Endodermal cell (in vitro differentiated cells): Measurements from ENCODE around the gene MBIP. TPM values are rescaled to one million over a fixed set of nuclear protein-coding genes. Genes with fewer than 3 reads are reported as not detected.
A peak's percentile ranks its signal among the peaks of the same experiment; 100 is the strongest.

Source experiments
- DNase-seq: peaks from one replicate; pipeline ENCODE4 v3.0.0-alpha.2; 2017
- H3K27ac ChIP-seq: 2 replicates; pipeline ENCODE4 v1.5.1; 2013; ENCODE audit warnings: mild to moderate bottlenecking, low read depth, low read length, moderate library complexity
- H3K27me3 ChIP-seq: 2 replicates; pipeline ENCODE4 v1.6.1; 2013; ENCODE audit warnings: mild to moderate bottlenecking, low read length, moderate library complexity; ENCODE audit not compliant: insufficient read depth, control insufficient read depth, poor library complexity, severe bottlenecking
- H3K36me3 ChIP-seq: 2 replicates; pipeline ENCODE4 v1.7.0; 2013; ENCODE audit warnings: mild to moderate bottlenecking, low read length, moderate library complexity; ENCODE audit not compliant: control insufficient read depth, insufficient read depth
- H3K4me1 ChIP-seq: one replicate; pipeline ENCODE4 v1.7.0; 2013; ENCODE audit warnings: low read length; ENCODE audit not compliant: control insufficient read depth, insufficient read depth
- H3K4me3 ChIP-seq: 2 replicates; pipeline ENCODE4 v1.5.1; 2013; ENCODE audit warnings: mild to moderate bottlenecking, low read length, moderate library complexity
- H3K9ac ChIP-seq: 2 replicates; pipeline ENCODE4 v1.6.1; 2013; ENCODE audit warnings: mild to moderate bottlenecking, low read length, moderate library complexity; ENCODE audit not compliant: poor library complexity, severe bottlenecking; ENCODE audit errors: extremely low read depth
- H3K9me3 ChIP-seq: 2 replicates; pipeline ENCODE4 v1.6.1; 2013; ENCODE audit warnings: mild to moderate bottlenecking, low read length, moderate library complexity; ENCODE audit not compliant: control insufficient read depth
- H3K27ac Mint-ChIP-seq: 2 replicates; pipeline ENCODE4 v1.8.0; 2020; ENCODE audit warnings: mixed read lengths
- H3K27me3 Mint-ChIP-seq: 2 replicates; pipeline ENCODE4 v1.8.0; 2021; ENCODE audit warnings: mild to moderate bottlenecking, mixed read lengths; ENCODE audit not compliant: insufficient read depth
- H3K36me3 Mint-ChIP-seq: 2 replicates; pipeline ENCODE4 v1.8.0; 2020; ENCODE audit warnings: low read depth, mixed read lengths
- H3K4me1 Mint-ChIP-seq: 2 replicates; pipeline ENCODE4 v1.8.0; 2020; ENCODE audit warnings: mixed read lengths
- H3K4me3 Mint-ChIP-seq: 2 replicates; pipeline ENCODE4 v1.8.0; 2020; ENCODE audit warnings: mild to moderate bottlenecking, moderate library complexity, mixed read lengths
- H3K9me3 Mint-ChIP-seq: 2 replicates; pipeline ENCODE4 v1.8.0; 2020; ENCODE audit warnings: mild to moderate bottlenecking, mixed read lengths
- CTCF ChIP-seq: fragments of 200-600 bp; sonication (generic); conservative IDR thresholded peaks from 2 replicates; pipeline ENCODE4 v1.5.0; 2021; ENCODE audit warnings: antibody characterized with exemption, mild to moderate bottlenecking
- WGBS, 2 experiments: methylation state at CpG; one replicate each; pipeline versions ENCODE4 v1.1.5 to v1.1.7; 2013; ENCODE audit warnings: missing lambda C conversion rate in 2 of 2, mixed read lengths in 1 of 2; ENCODE audit not compliant: insufficient coverage in 1 of 2, insufficient read length in 1 of 2; 5-methylcytosine and 5-hydroxymethylcytosine counted together
- total RNA-seq, 2 donors: library from RNA; stranded (reverse); fragmentation: NEBNext Ultra II Directional in 1 of 2; extraction: Animal tissue kit (Norgen Biotek cat#: 25700) in 1 of 2; gene quantifications; 2 replicates in 1 of 2; 3 replicates in 1 of 2; pipeline ENCODE4 v1.2.1, GENCODE V29; 2021

Gene MBIP
- total RNA-seq, 2 donors from 2014 or later: 35.5 TPM

- Histone ChIP-seq H3K27ac (no peak overlapping the region), H3K27me3 (peaks cover 7% of the 10 kb centered on the region), H3K9me3 (no peaks in the 10 kb centered on the region), H3K4me1 (peaks cover 6% of the 10 kb centered on the region), H3K36me3 (no peaks in the 10 kb centered on the region), H3K4me3 (peak overlapping the region; percentile 97), H3K9ac (no peak overlapping the region)
- WGBS, 2 experiments: 84 to 100% methylated on average over 6 to 8 of the region's 8 CpGs
- Mint-ChIP-seq H3K9me3 (no peaks in the 10 kb centered on the region), H3K27ac (peak overlapping the region; percentile 96), H3K36me3 (no peaks in the 10 kb centered on the region), H3K27me3 (peaks cover 22% of the 10 kb centered on the region), H3K4me3 (peak overlapping the region; percentile 86), H3K4me1 (peaks cover 16% of the 10 kb centered on the region)
- no peak for TF ChIP-seq CTCF
- no peak for DNase-seq
These were observed 502 bp upstream of the MBIP start for GRCh38 chr14:36320897-36321381.

DNA sequence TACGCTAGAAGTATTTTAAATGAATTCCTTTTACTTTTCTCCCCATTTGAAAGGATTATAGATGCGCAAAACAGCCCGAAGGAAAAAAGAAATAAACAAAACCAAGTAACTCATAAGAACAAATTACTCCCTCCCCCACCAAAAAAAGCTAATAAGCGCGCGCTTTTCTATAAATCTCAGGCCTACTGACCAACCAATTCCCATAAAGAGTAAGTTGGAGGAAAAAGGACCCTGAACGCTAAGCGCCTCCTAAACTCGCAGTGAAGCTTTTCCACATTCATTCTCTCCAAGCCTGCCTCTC is 588 bp downstream of the MBIP start:
- Histone ChIP-seq H3K4me3 (peak overlapping the region; percentile 97), H3K27ac (peak overlapping the region; percentile 77), H3K36me3 (no peaks in the 10 kb centered on the region), H3K4me1 (peaks cover 6% of the 10 kb centered on the region), H3K9ac (peak overlapping the region; percentile 90), H3K9me3 (no peaks in the 10 kb centered on the region), H3K27me3 (peaks cover 7% of the 10 kb centered on the region)
- peaks cover 20% of the 10 kb centered on the region for H3K27me3 Mint-ChIP-seq
- no peak for DNase-seq
- H3K36me3 Mint-ChIP-seq: no peaks in the 10 kb centered on the region
- no peaks in the 10 kb centered on the region for H3K9me3 Mint-ChIP-seq
- peaks cover 26% of the 10 kb centered on the region for H3K4me1 Mint-ChIP-seq
- peak overlapping the region; percentile 86 for H3K4me3 Mint-ChIP-seq
- WGBS, 2 experiments: 1% methylated on average over 9 of the region's 9 CpGs; no CpG with 5 or more reads in 1 of the 2 experiments
- TF ChIP-seq CTCF: no peak
- H3K27ac Mint-ChIP-seq: peak overlapping the region; percentile 96

DNA sequence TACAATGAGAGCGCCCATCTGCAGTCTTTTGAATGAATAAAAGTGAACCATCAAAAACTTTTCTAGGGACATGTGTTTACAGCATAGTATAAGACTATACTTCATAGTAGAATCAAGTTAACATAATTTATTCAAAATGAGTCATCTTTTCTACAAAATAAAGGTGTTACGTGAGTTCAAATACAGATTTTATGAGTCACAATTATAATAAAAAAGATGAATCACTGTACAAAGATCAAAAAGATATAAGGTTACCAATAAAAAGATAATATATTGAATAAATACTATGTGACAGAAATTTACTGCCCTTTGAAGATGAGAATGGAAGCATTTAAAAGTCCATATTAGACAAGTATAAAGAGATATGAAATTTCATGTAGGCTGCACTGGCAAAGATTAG is 2.8 kb downstream of the MBIP start:
- Histone ChIP-seq H3K4me1 (peaks cover 12% of the 10 kb centered on the region), H3K9ac (no peak overlapping the region), H3K9me3 (no peaks in the 10 kb centered on the region), H3K27ac (no peak overlapping the region), H3K4me3 (peak overlapping the region; percentile 97), H3K27me3 (no peaks in the 10 kb centered on the region), H3K36me3 (peaks cover 21% of the 10 kb centered on the region)
- Mint-ChIP-seq H3K27me3 (peaks cover 5% of the 10 kb centered on the region), H3K36me3 (peaks cover 2% of the 10 kb centered on the region), H3K27ac (no peak overlapping the region), H3K9me3 (no peaks in the 10 kb centered on the region), H3K4me3 (no peak overlapping the region), H3K4me1 (peaks cover 38% of the 10 kb centered on the region)
- no peak for TF ChIP-seq CTCF
- no peak for DNase-seq
- 100% methylated on average over 1 of the region's 2 CpGs; no CpG with 5 or more reads in 1 of the 2 experiments for WGBS, 2 experiments
